Measurements from ENCODE around the gene RNPEPL1. TPM values are rescaled to one million over a fixed set of nuclear protein-coding genes. Genes with fewer than 3 reads are reported as not detected.
A peak's percentile ranks its signal among the peaks of the same experiment; 100 is the strongest.

RNPEPL1 gene
- total and polyA plus RNA-seq, 7 donors: 23.1 to 136 (median 64.3) TPM

- Histone ChIP-seq H3K4me3 (no peak overlapping the region), H3K27me3 (no peaks in the 10 kb centered on the region), H3K36me3 (peaks cover 0 to 26% (median 18%) of the 10 kb centered on the region in 4 donors), H3K4me1 (peaks cover 0 to 41% (median 27%) of the 10 kb centered on the region in 4 donors), H3K9me3 (no peaks in the 10 kb centered on the region), H3K27ac (peak overlapping the region in 1 of 4 donors; percentile 43)
- intact Hi-C loops (cut with DNase I): loop anchor here (5.0 kb wide), 1 partner anchor 41 kb away; the partner anchor contains the start of gene ANKMY1
- 95 to 96% methylated on average over 17 of the region's 17 CpGs for WGBS, 2 donors
- no peak for TF ChIP-seq CTCF (IDR thresholded peaks at IDR 0.05)
- no peak for TF ChIP-seq POLR2AphosphoS5 (IDR thresholded peaks at IDR 0.05)
- TF ChIP-seq EP300 (IDR thresholded peaks at IDR 0.05): no peak
- TF ChIP-seq POLR2A (IDR thresholded peaks at IDR 0.05): no peak
- peak; percentile 64 for DNase-seq
These were observed 30.1 kb downstream of the RNPEPL1 start for GRCh38 chr2:240598311-240598911.

- peak; percentile 53 for DNase-seq
- H3K9me3 ChIP-seq: no peaks in the 10 kb centered on the region
- peaks cover 0 to 41% (median 27%) of the 10 kb centered on the region in 4 donors for H3K4me1 ChIP-seq
- H3K27me3 ChIP-seq: no peaks in the 10 kb centered on the region
- intact Hi-C loops (cut with DNase I): loop anchor here (5.0 kb wide), 1 partner anchor 42 kb away; the partner anchor contains the start of gene ANKMY1
- H3K27ac ChIP-seq: no peak overlapping the region
- 94 to 96% methylated on average over 11 of the region's 11 CpGs for WGBS, 2 donors
- TF ChIP-seq POLR2A (IDR thresholded peaks at IDR 0.05) (no peak), POLR2AphosphoS5 (IDR thresholded peaks at IDR 0.05) (no peak), EP300 (IDR thresholded peaks at IDR 0.05) (no peak), CTCF (IDR thresholded peaks at IDR 0.05) (no peak)
- H3K4me3 ChIP-seq: no peak overlapping the region
- H3K36me3 ChIP-seq: peaks cover 0 to 26% (median 17%) of the 10 kb centered on the region in 4 donors
These were observed 30.9 kb downstream of the RNPEPL1 start for GRCh38 chr2:240599141-240599583.

- Histone ChIP-seq H3K27ac (no peak overlapping the region), H3K9me3 (no peaks in the 10 kb centered on the region), H3K4me1 (peaks cover 0 to 31% (median 23%) of the 10 kb centered on the region in 4 donors), H3K27me3 (no peaks in the 10 kb centered on the region), H3K36me3 (peaks cover 0 to 24% (median 14%) of the 10 kb centered on the region in 4 donors), H3K4me3 (no peak overlapping the region)
- intact Hi-C loops (cut with DNase I): no loop called here
- peak; percentile 59 for DNase-seq
- WGBS, 2 donors: 95% methylated on average over 16 of the region's 16 CpGs
- no peak for TF ChIP-seq EP300 (IDR thresholded peaks at IDR 0.05)
These were observed 32.2 kb downstream of the RNPEPL1 start for GRCh38 chr2:240600451-240600961.

- no peak overlapping the region for H3K27ac ChIP-seq
- peaks cover 0 to 24% (median 14%) of the 10 kb centered on the region in 4 donors for H3K36me3 ChIP-seq
- peaks cover 0 to 24% (median 15%) of the 10 kb centered on the region in 4 donors for H3K4me1 ChIP-seq
- no peaks in the 10 kb centered on the region for H3K27me3 ChIP-seq
- WGBS, 2 donors: 85 to 93% methylated on average over 20 of the region's 20 CpGs
- H3K9me3 ChIP-seq: no peaks in the 10 kb centered on the region
- intact Hi-C loops (cut with DNase I): no loop called here
- H3K4me3 ChIP-seq: no peak overlapping the region
- DNase-seq: peak; percentile 58
- TF ChIP-seq POLR2A (IDR thresholded peaks at IDR 0.05): no peak
- TF ChIP-seq EP300 (IDR thresholded peaks at IDR 0.05): no peak
- no peak for TF ChIP-seq POLR2AphosphoS5 (IDR thresholded peaks at IDR 0.05)
- no peak for TF ChIP-seq CTCF (IDR thresholded peaks at IDR 0.05)
These were observed 33.0 kb downstream of the RNPEPL1 start for GRCh38 chr2:240601061-240601830.

GRCh38 chr2:240601831-240602160 lies 33.5 kb downstream of the RNPEPL1 start:
- peak; percentile 57 for DNase-seq
- intact Hi-C loops (cut with DNase I): no loop called here
- peaks cover 0 to 24% (median 14%) of the 10 kb centered on the region in 4 donors for H3K36me3 ChIP-seq
- H3K4me1 ChIP-seq: peaks cover 0 to 18% (median 10%) of the 10 kb centered on the region in 4 donors
- TF ChIP-seq EP300 (IDR thresholded peaks at IDR 0.05) (no peak), POLR2AphosphoS5 (IDR thresholded peaks at IDR 0.05) (no peak), CTCF (IDR thresholded peaks at IDR 0.05) (no peak), POLR2A (IDR thresholded peaks at IDR 0.05) (no peak)
- H3K4me3 ChIP-seq: no peak overlapping the region
- no peak overlapping the region for H3K27ac ChIP-seq
- H3K27me3 ChIP-seq: no peaks in the 10 kb centered on the region
- 96 to 97% methylated on average over 11 of the region's 11 CpGs for WGBS, 2 donors
- H3K9me3 ChIP-seq: no peaks in the 10 kb centered on the region

Data from sigmoid colon (tissue), 7 donors.